GM12873 (cell line): ENCODE measurements around the gene DIAPH2.

Source experiments
- CTCF ChIP-seq: IDR thresholded peaks from 2 replicates; pipeline ENCODE4 v1.5.1; 2012; ENCODE audit warnings: low read depth, mild to moderate bottlenecking, moderate library complexity, low read length, control low read depth; ENCODE audit not compliant: insufficient read depth; ENCODE audit errors: missing control alignments

The DIAPH2 gene

GRCh38 chrX:96906741-96907140, 222.1 kb downstream of the DIAPH2 start:
- no peak for TF ChIP-seq CTCF

GRCh38 chrX:96907516-96908272, 223.1 kb downstream of the DIAPH2 start:
- no peak for TF ChIP-seq CTCF

DNA sequence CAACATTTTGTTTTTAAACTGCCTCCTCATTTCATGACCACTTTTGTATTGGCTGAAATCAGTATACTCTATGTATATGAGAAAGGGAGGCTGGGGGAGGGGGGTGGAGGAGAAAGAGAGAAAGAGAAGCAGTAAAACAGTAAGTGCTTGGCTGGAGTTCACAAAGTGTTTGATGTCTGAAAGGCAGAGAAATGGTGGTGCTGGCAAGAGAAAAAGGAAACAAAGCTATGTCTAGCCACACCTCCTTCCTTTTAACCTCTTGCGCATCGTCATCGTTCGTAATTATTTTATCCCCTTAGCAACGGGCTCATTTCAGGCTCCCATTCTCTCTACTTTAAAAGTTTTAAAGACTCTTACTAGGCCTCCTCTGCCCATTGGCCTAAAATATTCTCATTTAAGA, 224.6 kb downstream of the DIAPH2 start:
- TF ChIP-seq CTCF: no peak

GRCh38 chrX:96918864-96919263, 234.2 kb downstream of the DIAPH2 start:
- TF ChIP-seq CTCF: no peak

- TF ChIP-seq CTCF: no peak
These were observed 235.0 kb downstream of the DIAPH2 start for GRCh38 chrX:96919672-96920071.

DNA sequence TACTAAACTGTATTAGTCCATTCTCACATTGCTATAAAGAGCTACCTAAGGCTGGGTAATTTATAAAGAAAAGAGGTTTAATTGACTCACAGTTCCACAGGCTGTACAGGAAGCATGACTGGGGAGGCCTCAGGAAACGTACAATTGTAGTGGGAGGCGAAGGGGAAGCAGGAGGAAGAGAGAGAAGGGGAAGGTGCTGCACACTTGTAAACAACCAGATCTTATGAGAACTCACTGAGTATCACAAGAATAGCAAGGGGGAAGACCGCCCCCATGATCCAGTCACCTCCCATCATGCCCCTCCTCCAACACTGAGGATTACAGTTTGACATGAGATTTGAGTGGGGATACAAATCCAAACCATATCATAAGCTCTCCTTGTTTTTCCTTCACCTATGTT, 239.9 kb downstream of the DIAPH2 start:
- TF ChIP-seq CTCF: no peak

GRCh38 chrX:96929036-96929435, 244.4 kb downstream of the DIAPH2 start:
- TF ChIP-seq CTCF: no peak
